Measurements from ENCODE around the gene LMLN.
"Not testable (repeated sequence)": the region's sequence is repeated elsewhere in the genome, so short reads cannot be mapped to it uniquely, and the experiment has no call there.

Gene LMLN

GRCh38 chr3:198026620-198027019 is 66.6 kb downstream of the LMLN start:
- no peaks in the 10 kb centered on the region for H3K9me3 Mint-ChIP-seq
- no peak for DNase-seq (ENCODE audit: low spot score in 2 of 2)
- H3K4me1 Mint-ChIP-seq, result no peaks in the 10 kb centered on the region
- H3K27ac Mint-ChIP-seq, result no peak overlapping the region
- no peaks in the 10 kb centered on the region for H3K27me3 Mint-ChIP-seq
- no peak for ATAC-seq (ENCODE audit: low read depth)
- peaks cover 13% of the 10 kb centered on the region for H3K36me3 Mint-ChIP-seq
- no peak overlapping the region for H3K4me3 Mint-ChIP-seq

- no peaks in the 10 kb centered on the region for H3K27me3 Mint-ChIP-seq
- H3K9me3 Mint-ChIP-seq, result no peaks in the 10 kb centered on the region
- H3K36me3 Mint-ChIP-seq, result peaks cover 12% of the 10 kb centered on the region
- ATAC-seq (ENCODE audit: low read depth) (no peak), DNase-seq (ENCODE audit: low spot score in 2 of 2) (no peak)
- H3K27ac Mint-ChIP-seq, result no peak overlapping the region
- H3K4me1 Mint-ChIP-seq, result no peaks in the 10 kb centered on the region
- H3K4me3 Mint-ChIP-seq, result no peak overlapping the region
Measured at GRCh38 chr3:198027045-198027798, 67.2 kb downstream of the LMLN start.

GRCh38 chr3:198027799-198028390 is 67.9 kb downstream of the LMLN start:
- no peak for DNase-seq (ENCODE audit: low spot score in 2 of 2)
- H3K4me3 Mint-ChIP-seq, result no peak overlapping the region
- no peaks in the 10 kb centered on the region for H3K27me3 Mint-ChIP-seq
- H3K9me3 Mint-ChIP-seq, result no peaks in the 10 kb centered on the region
- no peak overlapping the region for H3K27ac Mint-ChIP-seq
- peaks cover 9% of the 10 kb centered on the region for H3K36me3 Mint-ChIP-seq
- no peaks in the 10 kb centered on the region for H3K4me1 Mint-ChIP-seq
- no peak for ATAC-seq (ENCODE audit: low read depth)

GRCh38 chr3:198028718-198029117 is 68.7 kb downstream of the LMLN start:
- H3K36me3 Mint-ChIP-seq, result peaks cover 9% of the 10 kb centered on the region

GRCh38 chr3:198030125-198030524 is 70.1 kb downstream of the LMLN start:
- H3K4me3 Mint-ChIP-seq, result no peak overlapping the region
- no peak for ATAC-seq (ENCODE audit: low read depth)
- no peak for DNase-seq (ENCODE audit: low spot score in 2 of 2)
- peaks cover 9% of the 10 kb centered on the region for H3K36me3 Mint-ChIP-seq
- H3K9me3 Mint-ChIP-seq, result no peaks in the 10 kb centered on the region
- H3K4me1 Mint-ChIP-seq, result no peaks in the 10 kb centered on the region
- no peaks in the 10 kb centered on the region for H3K27me3 Mint-ChIP-seq
- no peak overlapping the region for H3K27ac Mint-ChIP-seq

More at GRCh38 chr3:198028718-198029117, 68.7 kb downstream of the LMLN start:
- no peak overlapping the region for H3K4me3 Mint-ChIP-seq
- H3K4me1 Mint-ChIP-seq, result no peaks in the 10 kb centered on the region
- DNase-seq (ENCODE audit: low spot score in 2 of 2) (no peak), ATAC-seq (ENCODE audit: low read depth) (no peak)
- no peaks in the 10 kb centered on the region for H3K27me3 Mint-ChIP-seq
- H3K9me3 Mint-ChIP-seq, result no peaks in the 10 kb centered on the region
- no peak overlapping the region for H3K27ac Mint-ChIP-seq

- no peak overlapping the region for H3K4me3 Mint-ChIP-seq
- H3K9me3 Mint-ChIP-seq, result no peaks in the 10 kb centered on the region
- no peak for ATAC-seq (ENCODE audit: low read depth)
- no peak for DNase-seq (ENCODE audit: low spot score in 2 of 2)
- H3K27ac Mint-ChIP-seq, result no peak overlapping the region
- H3K36me3 Mint-ChIP-seq, result peaks cover 9% of the 10 kb centered on the region
- no peaks in the 10 kb centered on the region for H3K27me3 Mint-ChIP-seq
- H3K4me1 Mint-ChIP-seq, result no peaks in the 10 kb centered on the region
Measured at GRCh38 chr3:198030726-198031125, 70.7 kb downstream of the LMLN start.

GRCh38 chr3:198032039-198032936 is 72.3 kb downstream of the LMLN start:
- DNase-seq (ENCODE audit: low spot score in 2 of 2) (no peak), ATAC-seq (ENCODE audit: low read depth) (no peak)
- Mint-ChIP-seq H3K27me3 (no peaks in the 10 kb centered on the region), H3K36me3 (peaks cover 9% of the 10 kb centered on the region), H3K27ac (no peak overlapping the region), H3K4me1 (no peaks in the 10 kb centered on the region), H3K9me3 (no peaks in the 10 kb centered on the region), H3K4me3 (no peak overlapping the region)

- Mint-ChIP-seq H3K4me3 (no peak overlapping the region), H3K4me1 (no peaks in the 10 kb centered on the region), H3K27ac (no peak overlapping the region), H3K36me3 (peaks cover 15% of the 10 kb centered on the region), H3K9me3 (peaks cover 1% of the 10 kb centered on the region), H3K27me3 (no peaks in the 10 kb centered on the region)
- no peak for DNase-seq (ENCODE audit: low spot score in 2 of 2)
- no peak for ATAC-seq (ENCODE audit: low read depth)
Measured at GRCh38 chr3:198043119-198043518, 83.1 kb downstream of the LMLN start.

GRCh38 chr3:198046120-198046857 is 86.3 kb downstream of the LMLN start:
- no peaks in the 10 kb centered on the region for H3K4me1 Mint-ChIP-seq
- no peaks in the 10 kb centered on the region for H3K36me3 Mint-ChIP-seq
- no peaks in the 10 kb centered on the region for H3K27me3 Mint-ChIP-seq
- no peak for DNase-seq (ENCODE audit: low spot score in 2 of 2)
- ATAC-seq (ENCODE audit: low read depth), result no peak
- no peak overlapping the region for H3K4me3 Mint-ChIP-seq
- H3K9me3 Mint-ChIP-seq, result peaks cover 3% of the 10 kb centered on the region
- H3K27ac Mint-ChIP-seq, result no peak overlapping the region

GRCh38 chr3:198048445-198048844 is 88.4 kb downstream of the LMLN start:
- no peak for ATAC-seq (ENCODE audit: low read depth)
- Mint-ChIP-seq H3K9me3 (peaks cover 7% of the 10 kb centered on the region), H3K4me3 (no peak overlapping the region), H3K27ac (no peak overlapping the region), H3K36me3 (peaks cover 5% of the 10 kb centered on the region), H3K4me1 (no peaks in the 10 kb centered on the region), H3K27me3 (no peaks in the 10 kb centered on the region)
- DNase-seq (ENCODE audit: low spot score in 2 of 2), result no peak

- no peak overlapping the region for H3K4me3 Mint-ChIP-seq
- no peak for DNase-seq (ENCODE audit: low spot score in 2 of 2)
- H3K27me3 Mint-ChIP-seq, result no peaks in the 10 kb centered on the region
- H3K4me1 Mint-ChIP-seq, result no peaks in the 10 kb centered on the region
- no peak overlapping the region for H3K27ac Mint-ChIP-seq
- H3K9me3 Mint-ChIP-seq, result peaks cover 7% of the 10 kb centered on the region
- peaks cover 7% of the 10 kb centered on the region for H3K36me3 Mint-ChIP-seq
- no peak for ATAC-seq (ENCODE audit: low read depth)
Measured at GRCh38 chr3:198051836-198052235, 91.8 kb downstream of the LMLN start.

GRCh38 chr3:198053462-198053861 is 93.4 kb downstream of the LMLN start:
- H3K9me3 Mint-ChIP-seq; DNase-seq (ENCODE audit: low spot score in 2 of 2); H3K4me3 Mint-ChIP-seq; H3K27me3 Mint-ChIP-seq; H3K27ac Mint-ChIP-seq; H3K4me1 Mint-ChIP-seq; ATAC-seq (ENCODE audit: low read depth): not testable (repeated sequence)
- H3K36me3 Mint-ChIP-seq, result peaks cover 11% of the 10 kb centered on the region

- H3K36me3 Mint-ChIP-seq, result peaks cover 10% of the 10 kb centered on the region
- ATAC-seq (ENCODE audit: low read depth) (no peak), DNase-seq (ENCODE audit: low spot score in 2 of 2) (no peak)
- peaks cover 5% of the 10 kb centered on the region for H3K27me3 Mint-ChIP-seq
- H3K27ac Mint-ChIP-seq, result no peak overlapping the region
- no peaks in the 10 kb centered on the region for H3K4me1 Mint-ChIP-seq
- no peak overlapping the region for H3K4me3 Mint-ChIP-seq
- H3K9me3 Mint-ChIP-seq, result peaks cover 1% of the 10 kb centered on the region
Measured at GRCh38 chr3:198061119-198062067, 101.4 kb downstream of the LMLN start.

Measured in memory B cell (primary cell).